ENCODE data around the gene PDGFA.

GRCh38 chr7:539731-540411 is 20.2 kb upstream of the PDGFA start:
- TF ChIP-seq, protein P1, sequence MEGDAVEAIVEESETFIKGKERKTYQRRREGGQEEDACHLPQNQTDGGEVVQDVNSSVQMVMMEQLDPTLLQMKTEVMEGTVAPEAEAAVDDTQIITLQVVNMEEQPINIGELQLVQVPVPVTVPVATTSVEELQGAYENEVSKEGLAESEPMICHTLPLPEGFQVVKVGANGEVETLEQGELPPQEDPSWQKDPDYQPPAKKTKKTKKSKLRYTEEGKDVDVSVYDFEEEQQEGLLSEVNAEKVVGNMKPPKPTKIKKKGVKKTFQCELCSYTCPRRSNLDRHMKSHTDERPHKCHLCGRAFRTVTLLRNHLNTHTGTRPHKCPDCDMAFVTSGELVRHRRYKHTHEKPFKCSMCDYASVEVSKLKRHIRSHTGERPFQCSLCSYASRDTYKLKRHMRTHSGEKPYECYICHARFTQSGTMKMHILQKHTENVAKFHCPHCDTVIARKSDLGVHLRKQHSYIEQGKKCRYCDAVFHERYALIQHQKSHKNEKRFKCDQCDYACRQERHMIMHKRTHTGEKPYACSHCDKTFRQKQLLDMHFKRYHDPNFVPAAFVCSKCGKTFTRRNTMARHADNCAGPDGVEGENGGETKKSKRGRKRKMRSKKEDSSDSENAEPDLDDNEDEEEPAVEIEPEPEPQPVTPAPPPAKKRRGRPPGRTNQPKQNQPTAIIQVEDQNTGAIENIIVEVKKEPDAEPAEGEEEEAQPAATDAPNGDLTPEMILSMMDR (IDR thresholded peaks at IDR 0.05; ENCODE audit: borderline replicate concordance, extremely low read depth, low read length, poor library complexity, severe bottlenecking): no peak
- no peak for TF ChIP-seq EZH2 (IDR thresholded peaks at IDR 0.05; ENCODE audit: borderline replicate concordance, low read depth, low read length, severe bottlenecking)
